HEK293T (cell line): ENCODE measurements around the gene ATG13.

Source experiments
- CTCF ChIA-PET: fragments of 350-600 bp; formaldehyde crosslinking; extraction: SDS; loops from one replicate; lab custom pipeline; 2021; ENCODE audit warnings: antibody characterized with exemption, inconsistent platforms; lab: Yijun Ruan, JAX
- POLR2A ChIA-PET: fragments of 350-600 bp; formaldehyde crosslinking; extraction: SDS; loops from one replicate; lab custom pipeline; 2020; ENCODE audit warnings: antibody characterized with exemption, inconsistent platforms; lab: Yijun Ruan, JAX
- DNase-seq: peaks from one replicate; pipeline ENCODE4 v3.0.0; 2012; ENCODE audit warnings: mixed read lengths; ENCODE audit errors: extremely low spot score
- ARNT ChIP-seq: fragments of 450-650 bp; IDR thresholded peaks from 2 replicates; pipeline ENCODE4 v1.6.1; 2017; ENCODE audit warnings: mild to moderate bottlenecking
- BHLHE40 ChIP-seq: fragments of 450-650 bp; IDR thresholded peaks from 2 replicates; pipeline ENCODE4 v1.6.1; 2016; ENCODE audit warnings: mild to moderate bottlenecking, moderate library complexity, borderline replicate concordance
- CTBP1 ChIP-seq: fragments of 450-650 bp; IDR thresholded peaks from 2 replicates; pipeline ENCODE4 v1.6.1; 2016; ENCODE audit warnings: borderline replicate concordance
- ELF4 ChIP-seq: fragments of 450-650 bp; IDR thresholded peaks from 2 replicates; pipeline ENCODE4 v1.6.1; 2017; ENCODE audit warnings: antibody characterized with exemption
- FOXA1 ChIP-seq: fragments of 450-650 bp; IDR thresholded peaks from 2 replicates; pipeline ENCODE4 v1.6.1; 2016; ENCODE audit warnings: mild to moderate bottlenecking
- FOXK2 ChIP-seq: fragments of 450-650 bp; IDR thresholded peaks from 2 replicates; pipeline ENCODE4 v1.6.1; 2016; ENCODE audit warnings: mild to moderate bottlenecking
- FOXM1 ChIP-seq: fragments of 450-650 bp; IDR thresholded peaks from 2 replicates; pipeline ENCODE4 v1.6.1; 2017; ENCODE audit warnings: mild to moderate bottlenecking, borderline replicate concordance
- HDGF ChIP-seq: fragments of 450-650 bp; IDR thresholded peaks from 2 replicates; pipeline ENCODE4 v1.6.1; 2017; ENCODE audit warnings: antibody characterized with exemption, borderline replicate concordance
- L3MBTL2 ChIP-seq: fragments of 450-650 bp; conservative IDR thresholded peaks from 2 replicates; pipeline ENCODE4 v1.6.1; 2016; ENCODE audit warnings: mild to moderate bottlenecking
- LEF1 ChIP-seq: fragments of 450-650 bp; IDR thresholded peaks from 2 replicates; pipeline ENCODE4 v1.6.1; 2017; ENCODE audit warnings: mild to moderate bottlenecking, borderline replicate concordance
- NFRKB ChIP-seq: fragments of 450-650 bp; IDR thresholded peaks from 2 replicates; pipeline ENCODE4 v1.6.1; 2016; ENCODE audit warnings: mild to moderate bottlenecking, moderate library complexity
- SP1 ChIP-seq: fragments of 450-650 bp; IDR thresholded peaks from 2 replicates; pipeline ENCODE4 v1.6.1; 2017
- SUZ12 ChIP-seq: fragments of 450-650 bp; IDR thresholded peaks from 2 replicates; pipeline ENCODE4 v1.6.1; 2016; ENCODE audit warnings: mild to moderate bottlenecking
- TARDBP ChIP-seq: fragments of 450-650 bp; IDR thresholded peaks from 2 replicates; pipeline ENCODE4 v1.6.1; 2016
- ZNF384 ChIP-seq: fragments of 450-650 bp; IDR thresholded peaks from 2 replicates; pipeline ENCODE4 v1.6.1; 2016
- TF ChIP-seq, protein P1 (sequence below): fragments of 450-650 bp; IDR thresholded peaks from 2 replicates; pipeline ENCODE4 v1.6.1; 2016

ATG13 gene

DNA sequence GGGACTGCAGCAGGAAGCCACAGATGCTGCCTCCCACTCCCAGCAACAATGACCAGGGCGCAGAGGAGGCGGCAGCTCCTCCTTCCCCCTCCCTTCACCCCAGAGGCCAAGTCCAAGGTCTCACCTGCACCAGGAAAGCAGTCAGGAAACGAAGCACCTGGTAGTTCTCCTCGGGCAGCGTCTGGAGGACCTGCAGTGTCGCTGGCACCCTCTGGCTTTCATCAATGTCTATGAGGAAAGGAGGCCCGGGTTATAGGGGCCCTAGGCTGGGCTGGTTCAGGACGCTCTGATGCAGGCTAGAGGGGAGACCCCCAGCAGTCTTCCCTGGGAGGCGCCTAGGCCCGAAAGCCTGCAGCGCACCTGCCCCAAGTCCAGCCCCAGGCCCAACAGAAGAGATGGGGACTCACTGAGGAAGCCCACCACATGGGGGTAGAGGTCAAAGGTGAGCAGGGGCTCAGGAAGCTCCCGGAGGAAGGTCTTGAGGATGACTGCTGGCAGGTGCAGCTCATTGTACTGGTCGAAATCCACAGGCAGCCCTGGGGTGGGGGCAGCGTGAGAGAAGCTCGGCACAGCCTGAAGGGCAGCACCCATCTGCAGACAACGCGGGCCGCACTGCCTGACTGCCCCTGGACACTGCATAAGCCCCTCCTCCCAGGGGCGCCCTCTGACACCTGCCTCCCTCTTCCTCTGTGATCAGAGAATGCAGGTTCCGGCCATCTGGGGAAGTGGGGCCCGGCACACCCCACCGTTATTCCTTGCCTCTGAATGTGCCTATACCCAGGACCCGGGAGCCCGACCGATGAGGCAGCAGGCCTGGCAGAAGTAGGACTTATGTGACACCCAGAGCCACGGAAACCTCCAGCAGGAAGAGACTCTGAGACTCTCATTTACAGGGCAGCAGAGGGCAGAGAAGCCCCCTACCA is 62.1 kb downstream of the ATG13 start:
- TF ChIP-seq LEF1 = no peak
- TF ChIP-seq CTBP1 = no peak
- no peak for TF ChIP-seq NFRKB
- no peak for TF ChIP-seq BHLHE40
- TF ChIP-seq SP1 = no peak
- TF ChIP-seq, protein P1, sequence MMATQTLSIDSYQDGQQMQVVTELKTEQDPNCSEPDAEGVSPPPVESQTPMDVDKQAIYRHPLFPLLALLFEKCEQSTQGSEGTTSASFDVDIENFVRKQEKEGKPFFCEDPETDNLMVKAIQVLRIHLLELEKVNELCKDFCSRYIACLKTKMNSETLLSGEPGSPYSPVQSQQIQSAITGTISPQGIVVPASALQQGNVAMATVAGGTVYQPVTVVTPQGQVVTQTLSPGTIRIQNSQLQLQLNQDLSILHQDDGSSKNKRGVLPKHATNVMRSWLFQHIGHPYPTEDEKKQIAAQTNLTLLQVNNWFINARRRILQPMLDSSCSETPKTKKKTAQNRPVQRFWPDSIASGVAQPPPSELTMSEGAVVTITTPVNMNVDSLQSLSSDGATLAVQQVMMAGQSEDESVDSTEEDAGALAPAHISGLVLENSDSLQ = no peak
- TF ChIP-seq ARNT = no peak
- DNase-seq = no peak
- POLR2A ChIA-PET = no interaction called here
- CTCF ChIA-PET = no interaction called here

DNA sequence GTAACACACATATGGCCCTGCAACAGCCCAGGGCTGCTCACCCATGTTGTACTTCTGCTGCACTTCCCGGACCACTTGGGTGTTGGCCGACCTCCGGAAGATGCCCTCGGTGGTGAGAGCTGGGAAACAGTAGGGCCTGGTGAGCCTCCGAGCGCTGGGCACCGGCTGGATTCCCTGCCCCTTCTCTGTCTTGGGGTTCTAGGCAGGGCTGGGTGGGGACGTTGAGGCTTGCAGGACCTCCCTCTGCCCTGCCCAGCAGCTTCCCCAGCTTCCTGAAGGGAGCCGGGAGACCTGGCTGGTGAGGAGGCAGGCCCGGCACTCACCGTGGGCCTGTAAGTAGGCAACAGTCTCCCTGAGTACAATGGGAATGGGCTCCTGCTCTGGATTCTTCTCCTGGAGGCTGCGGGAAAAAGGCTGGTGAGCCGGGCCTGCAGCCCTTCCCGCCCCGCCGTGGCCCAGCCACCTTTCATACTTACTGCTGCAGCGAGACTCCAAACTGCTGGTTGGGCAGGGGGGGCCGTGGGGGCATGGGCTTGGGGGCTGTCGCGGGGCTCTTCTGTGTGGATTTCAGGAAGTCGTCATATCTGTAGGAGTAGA is 62.9 kb downstream of the ATG13 start:
- TF ChIP-seq SUZ12 (no peak), CTBP1 (no peak), TARDBP (no peak), FOXM1 (no peak), FOXA1 (no peak), BHLHE40 (no peak), ARNT (no peak), NFRKB (no peak), HDGF (no peak), L3MBTL2 (no peak), FOXK2 (no peak), ELF4 (no peak), LEF1 (no peak), SP1 (no peak)
- TF ChIP-seq, protein P1 = no peak
- POLR2A ChIA-PET = no interaction called here
- no peak for DNase-seq
- CTCF ChIA-PET = no interaction called here

DNA sequence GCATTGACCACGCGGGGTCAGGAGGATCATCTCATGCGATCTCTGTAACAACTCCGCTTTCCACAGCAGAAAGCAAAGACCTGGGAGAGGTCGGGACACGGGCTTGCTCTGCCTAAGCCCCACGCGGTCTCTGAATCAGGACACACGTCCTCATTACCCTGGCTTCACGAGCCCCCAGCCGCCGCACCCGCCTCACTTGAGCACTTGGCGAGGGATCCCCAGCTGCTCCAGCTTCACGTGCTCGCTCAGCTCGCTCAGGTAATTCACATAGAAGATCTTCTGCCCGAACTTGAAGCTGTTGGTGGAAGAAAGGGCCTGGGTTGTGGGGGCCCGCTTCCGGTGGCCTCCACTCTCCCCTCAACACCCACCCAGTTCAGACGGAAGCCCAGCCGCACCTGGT is 63.5 kb downstream of the ATG13 start:
- ChIA-PET CTCF (no interaction called here), POLR2A (no interaction called here)
- no peak for DNase-seq
- TF ChIP-seq, protein P1 = no peak
- no peak for TF ChIP-seq TARDBP
- no peak for TF ChIP-seq ELF4
- no peak for TF ChIP-seq LEF1
- no peak for TF ChIP-seq NFRKB
- TF ChIP-seq ARNT = no peak
- no peak for TF ChIP-seq ZNF384
- TF ChIP-seq L3MBTL2 = no peak
- no peak for TF ChIP-seq FOXM1
- no peak for TF ChIP-seq FOXA1
- no peak for TF ChIP-seq HDGF
- no peak for TF ChIP-seq BHLHE40
- no peak for TF ChIP-seq SUZ12
- no peak for TF ChIP-seq CTBP1
- TF ChIP-seq FOXK2 = no peak
- no peak for TF ChIP-seq SP1

DNA sequence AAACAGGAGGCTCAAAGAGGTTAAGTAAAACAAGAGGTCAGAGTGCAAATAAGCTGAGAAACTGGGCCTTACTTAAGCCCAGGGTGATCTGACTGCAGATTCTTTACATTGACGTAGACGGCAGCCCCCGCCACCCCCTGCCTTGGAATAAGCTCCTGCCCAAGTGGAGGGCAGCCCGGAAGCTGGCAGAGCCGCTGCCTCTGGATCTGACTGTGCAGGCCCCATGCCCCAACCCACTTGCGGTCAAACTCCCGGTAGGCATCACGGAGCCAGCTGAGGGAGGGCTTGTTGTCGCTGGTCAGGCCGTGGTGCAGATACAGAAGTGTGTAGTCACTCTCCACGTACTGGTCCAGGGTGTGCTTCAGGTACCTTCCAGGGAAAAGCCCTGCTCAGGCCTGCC is 64.5 kb downstream of the ATG13 start:
- TF ChIP-seq, protein P1 = no peak
- TF ChIP-seq ZNF384 (no peak), HDGF (no peak), ARNT (no peak), LEF1 (no peak), BHLHE40 (no peak), SUZ12 (no peak), L3MBTL2 (no peak), TARDBP (no peak), NFRKB (no peak), SP1 (no peak), ELF4 (no peak), FOXM1 (no peak), FOXA1 (no peak), CTBP1 (no peak), FOXK2 (no peak)
- ChIA-PET CTCF (no interaction called here), POLR2A (no interaction called here)
- DNase-seq = no peak
